ENCODE measurements around the gene MRGPRD. TPM values are rescaled to one million over a fixed set of nuclear protein-coding genes. Genes with fewer than 3 reads are reported as not detected.

Gene MRGPRD
- total RNA-seq, 1 donor from 2014 or later, result not detected

GRCh38 chr11:68994161-68994893 lies 13.5 kb upstream of the MRGPRD start:
- intact Hi-C loops (cut with micrococcal nuclease), result no loop called here
- Histone ChIP-seq H3K27ac (replicated peaks) (no peak overlapping the region), H3K27me3 (ENCODE audit: low read depth) (peaks cover 39% of the 10 kb centered on the region), H3K4me1 (peaks cover 12% of the 10 kb centered on the region), H3K4me3 (no peak overlapping the region), H3K36me3 (no peaks in the 10 kb centered on the region), H3K9me3 (replicated peaks) (no peaks in the 10 kb centered on the region)
- TF ChIP-seq, protein P1, sequence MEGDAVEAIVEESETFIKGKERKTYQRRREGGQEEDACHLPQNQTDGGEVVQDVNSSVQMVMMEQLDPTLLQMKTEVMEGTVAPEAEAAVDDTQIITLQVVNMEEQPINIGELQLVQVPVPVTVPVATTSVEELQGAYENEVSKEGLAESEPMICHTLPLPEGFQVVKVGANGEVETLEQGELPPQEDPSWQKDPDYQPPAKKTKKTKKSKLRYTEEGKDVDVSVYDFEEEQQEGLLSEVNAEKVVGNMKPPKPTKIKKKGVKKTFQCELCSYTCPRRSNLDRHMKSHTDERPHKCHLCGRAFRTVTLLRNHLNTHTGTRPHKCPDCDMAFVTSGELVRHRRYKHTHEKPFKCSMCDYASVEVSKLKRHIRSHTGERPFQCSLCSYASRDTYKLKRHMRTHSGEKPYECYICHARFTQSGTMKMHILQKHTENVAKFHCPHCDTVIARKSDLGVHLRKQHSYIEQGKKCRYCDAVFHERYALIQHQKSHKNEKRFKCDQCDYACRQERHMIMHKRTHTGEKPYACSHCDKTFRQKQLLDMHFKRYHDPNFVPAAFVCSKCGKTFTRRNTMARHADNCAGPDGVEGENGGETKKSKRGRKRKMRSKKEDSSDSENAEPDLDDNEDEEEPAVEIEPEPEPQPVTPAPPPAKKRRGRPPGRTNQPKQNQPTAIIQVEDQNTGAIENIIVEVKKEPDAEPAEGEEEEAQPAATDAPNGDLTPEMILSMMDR (IDR thresholded peaks at IDR 0.05; ENCODE audit: borderline replicate concordance), result no peak
- no peak for DNase-seq

DNA sequence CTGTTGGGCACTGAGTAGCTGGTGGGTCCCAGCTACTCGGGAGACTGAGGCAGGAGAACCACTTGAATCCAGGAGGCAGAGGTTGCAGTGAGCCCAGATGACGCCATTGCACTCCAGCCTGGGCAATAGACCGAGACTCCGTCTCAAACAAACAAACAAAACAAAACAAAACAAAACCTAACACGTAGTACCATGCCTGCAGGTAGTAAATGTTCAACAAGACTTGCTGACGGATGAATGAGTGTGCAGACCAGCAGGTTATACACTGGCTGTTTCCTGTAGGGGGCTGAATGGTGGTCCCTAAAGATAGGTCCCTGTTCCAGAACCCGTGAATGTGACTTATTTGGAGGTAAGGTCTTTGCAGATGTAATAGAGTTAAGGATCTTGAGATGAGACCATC lies 12.8 kb upstream of the MRGPRD start:
- intact Hi-C loops (cut with micrococcal nuclease), result no loop called here

DNA sequence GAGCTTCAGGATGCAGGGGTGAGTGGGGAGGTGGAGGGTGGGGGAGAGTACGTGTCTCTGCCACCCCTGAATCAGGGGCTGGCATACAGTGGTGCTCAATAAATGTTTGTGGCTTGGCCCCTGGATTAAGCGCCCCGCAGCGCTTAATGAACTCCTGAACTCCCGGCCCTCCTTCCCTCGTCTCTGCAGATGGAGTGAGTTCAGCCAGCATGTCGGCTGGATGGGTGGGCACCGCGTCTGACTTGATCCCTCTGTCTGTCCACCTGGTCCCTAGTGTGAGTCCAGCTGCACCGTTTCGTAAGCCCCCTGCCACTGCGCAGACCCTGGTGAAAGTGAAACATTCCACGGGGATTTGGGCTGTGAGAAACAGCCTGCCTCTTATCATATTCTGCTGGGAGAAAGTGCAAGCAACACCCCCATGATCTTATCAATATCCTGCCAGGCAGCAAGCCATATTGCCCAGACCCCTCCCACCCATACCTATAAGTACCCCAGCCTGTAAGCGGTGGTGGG lies 12.0 kb upstream of the MRGPRD start:
- DNase-seq, result no peak
- intact Hi-C loops (cut with micrococcal nuclease), result no loop called here
- Histone ChIP-seq H3K4me1 (no peaks in the 10 kb centered on the region), H3K27me3 (ENCODE audit: low read depth) (peaks cover 39% of the 10 kb centered on the region), H3K36me3 (no peaks in the 10 kb centered on the region), H3K4me3 (no peak overlapping the region), H3K9me3 (replicated peaks) (no peaks in the 10 kb centered on the region), H3K27ac (replicated peaks) (no peak overlapping the region)
- TF ChIP-seq, protein P1 (IDR thresholded peaks at IDR 0.05; ENCODE audit: borderline replicate concordance), result no peak

More for the DNA sequence above, 12.8 kb upstream of the MRGPRD start:
- DNase-seq, result no peak
- Histone ChIP-seq H3K27me3 (ENCODE audit: low read depth) (peaks cover 39% of the 10 kb centered on the region), H3K4me3 (no peak overlapping the region), H3K36me3 (no peaks in the 10 kb centered on the region), H3K4me1 (peaks cover 4% of the 10 kb centered on the region), H3K9me3 (replicated peaks) (no peaks in the 10 kb centered on the region), H3K27ac (replicated peaks) (no peak overlapping the region)
- TF ChIP-seq, protein P1 (IDR thresholded peaks at IDR 0.05; ENCODE audit: borderline replicate concordance), result no peak

- Histone ChIP-seq H3K36me3 (no peaks in the 10 kb centered on the region), H3K27me3 (ENCODE audit: low read depth) (peaks cover 39% of the 10 kb centered on the region), H3K4me1 (no peaks in the 10 kb centered on the region), H3K9me3 (replicated peaks) (peaks cover 14% of the 10 kb centered on the region), H3K4me3 (no peak overlapping the region), H3K27ac (replicated peaks) (no peak overlapping the region)
- DNase-seq, result no peak
- intact Hi-C loops (cut with micrococcal nuclease), result no loop called here
- TF ChIP-seq, protein P1 (IDR thresholded peaks at IDR 0.05; ENCODE audit: borderline replicate concordance), result no peak
These were observed 10.4 kb upstream of the MRGPRD start for GRCh38 chr11:68990995-68991780.

DNA sequence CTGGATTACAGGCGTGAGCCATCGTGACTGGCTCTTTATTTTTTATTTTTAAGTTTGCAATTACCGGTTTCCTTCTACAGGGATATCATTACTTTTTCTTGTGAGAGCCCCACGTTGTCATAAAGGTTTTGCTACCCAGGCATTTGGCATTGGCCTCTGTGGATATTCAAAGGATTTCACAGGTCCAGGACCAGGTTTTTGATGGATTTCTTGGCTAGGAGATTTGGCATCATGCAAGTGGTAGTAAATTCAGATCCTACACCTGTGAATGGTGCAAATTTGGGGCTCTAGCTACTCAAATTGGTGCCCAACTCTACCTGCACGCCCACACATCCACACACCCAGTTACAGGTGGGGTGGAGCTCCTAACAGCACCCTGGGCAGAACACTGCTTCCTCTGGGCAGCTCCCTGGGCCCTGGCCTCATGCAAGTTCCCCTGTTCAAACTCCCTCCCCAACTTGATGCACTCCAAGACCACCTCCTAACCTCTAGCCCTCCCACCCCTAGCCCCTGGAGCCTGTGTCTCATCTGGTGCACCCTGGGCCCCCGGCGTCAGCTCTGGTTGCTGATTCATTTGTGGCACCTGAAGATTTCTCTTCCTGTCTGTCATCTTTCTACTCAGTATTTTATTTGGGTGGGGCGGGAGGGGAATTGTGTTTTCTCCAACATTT lies 9.3 kb upstream of the MRGPRD start:
- no peak overlapping the region for H3K27ac ChIP-seq (replicated peaks)
- intact Hi-C loops (cut with micrococcal nuclease), result no loop called here

More for the DNA sequence above, 9.3 kb upstream of the MRGPRD start:
- Histone ChIP-seq H3K36me3 (no peaks in the 10 kb centered on the region), H3K9me3 (replicated peaks) (peaks cover 19% of the 10 kb centered on the region), H3K27me3 (ENCODE audit: low read depth) (peaks cover 39% of the 10 kb centered on the region), H3K4me1 (no peaks in the 10 kb centered on the region), H3K4me3 (no peak overlapping the region)
- TF ChIP-seq, protein P1 (IDR thresholded peaks at IDR 0.05; ENCODE audit: borderline replicate concordance), result no peak
- no peak for DNase-seq
